ENCODE data around the gene ITPR2. TPM values are rescaled to one million over a fixed set of nuclear protein-coding genes. Genes with fewer than 3 reads are reported as not detected.

Gene ITPR2
- total RNA-seq, 2 donors from 2014 or later: 14.8 to 74.4 TPM

- Histone ChIP-seq H3K36me3 (ENCODE audit: control insufficient read depth, insufficient read depth, low read length) (no peaks in the 10 kb centered on the region), H3K27me3 (ENCODE audit: control insufficient read depth, insufficient read depth, low read length, poor library complexity, severe bottlenecking) (no peaks in the 10 kb centered on the region), H3K4me3 (ENCODE audit: low read length) (no peak overlapping the region), H3K9ac (ENCODE audit: extremely low read depth, low read length, poor library complexity, severe bottlenecking) (no peak overlapping the region), H3K4me1 (ENCODE audit: control insufficient read depth, insufficient read depth, low read length) (no peaks in the 10 kb centered on the region), H3K27ac (ENCODE audit: low read depth, low read length) (no peak overlapping the region), H3K9me3 (ENCODE audit: control insufficient read depth, low read length) (peaks cover 18% of the 10 kb centered on the region)
- DNase-seq: peak; percentile 80
- Mint-ChIP-seq H3K4me3 (no peak overlapping the region), H3K27me3 (ENCODE audit: insufficient read depth) (no peaks in the 10 kb centered on the region), H3K36me3 (ENCODE audit: low read depth) (peaks cover 21% of the 10 kb centered on the region), H3K9me3 (peaks cover 19% of the 10 kb centered on the region), H3K27ac (no peak overlapping the region), H3K4me1 (no peaks in the 10 kb centered on the region)
- TF ChIP-seq CTCF (conservative IDR thresholded peaks at IDR 0.05): peak; percentile 99
- WGBS, 2 experiments (ENCODE audit: insufficient coverage in 1 of 2, insufficient read length in 1 of 2): 71 to 95% methylated on average over 1 to 2 of the region's 2 CpGs
Measured at GRCh38 chr12:26524862-26525465, 308.0 kb downstream of the ITPR2 start.

GRCh38 chr12:26523708-26524150 lies 309.3 kb downstream of the ITPR2 start:
- Histone ChIP-seq H3K4me1 (ENCODE audit: control insufficient read depth, insufficient read depth, low read length) (no peaks in the 10 kb centered on the region), H3K4me3 (ENCODE audit: low read length) (no peak overlapping the region), H3K36me3 (ENCODE audit: control insufficient read depth, insufficient read depth, low read length) (no peaks in the 10 kb centered on the region), H3K9me3 (ENCODE audit: control insufficient read depth, low read length) (peaks cover 18% of the 10 kb centered on the region), H3K27ac (ENCODE audit: low read depth, low read length) (no peak overlapping the region), H3K27me3 (ENCODE audit: control insufficient read depth, insufficient read depth, low read length, poor library complexity, severe bottlenecking) (no peaks in the 10 kb centered on the region), H3K9ac (ENCODE audit: extremely low read depth, low read length, poor library complexity, severe bottlenecking) (no peak overlapping the region)
- no peak for TF ChIP-seq CTCF (conservative IDR thresholded peaks at IDR 0.05)
- no peak for DNase-seq
- Mint-ChIP-seq H3K36me3 (ENCODE audit: low read depth) (peaks cover 26% of the 10 kb centered on the region), H3K4me1 (no peaks in the 10 kb centered on the region), H3K9me3 (peaks cover 21% of the 10 kb centered on the region), H3K4me3 (no peak overlapping the region), H3K27me3 (ENCODE audit: insufficient read depth) (no peaks in the 10 kb centered on the region), H3K27ac (no peak overlapping the region)
- 93 to 98% methylated on average over 5 to 9 of the region's 9 CpGs for WGBS, 2 experiments (ENCODE audit: insufficient coverage in 1 of 2, insufficient read length in 1 of 2)

- no peak for DNase-seq
- H3K4me1 ChIP-seq (ENCODE audit: control insufficient read depth, insufficient read depth, low read length): no peaks in the 10 kb centered on the region
- no peaks in the 10 kb centered on the region for H3K27me3 ChIP-seq (ENCODE audit: control insufficient read depth, insufficient read depth, low read length, poor library complexity, severe bottlenecking)
- peaks cover 14% of the 10 kb centered on the region for H3K9me3 ChIP-seq (ENCODE audit: control insufficient read depth, low read length)
- no peak overlapping the region for H3K27ac ChIP-seq (ENCODE audit: low read depth, low read length)
- no peak for TF ChIP-seq CTCF (conservative IDR thresholded peaks at IDR 0.05)
- H3K27ac Mint-ChIP-seq: no peak overlapping the region
- no peaks in the 10 kb centered on the region for H3K36me3 ChIP-seq (ENCODE audit: control insufficient read depth, insufficient read depth, low read length)
- H3K4me1 Mint-ChIP-seq: no peaks in the 10 kb centered on the region
- H3K4me3 ChIP-seq (ENCODE audit: low read length): no peak overlapping the region
- peaks cover 25% of the 10 kb centered on the region for H3K9me3 Mint-ChIP-seq
- no peaks in the 10 kb centered on the region for H3K27me3 Mint-ChIP-seq (ENCODE audit: insufficient read depth)
- peaks cover 23% of the 10 kb centered on the region for H3K36me3 Mint-ChIP-seq (ENCODE audit: low read depth)
- no peak overlapping the region for H3K4me3 Mint-ChIP-seq
- H3K9ac ChIP-seq (ENCODE audit: extremely low read depth, low read length, poor library complexity, severe bottlenecking): no peak overlapping the region
Measured at GRCh38 chr12:26520869-26521268, 312.1 kb downstream of the ITPR2 start.

Measured in endodermal cell (in vitro differentiated cells).